ENCODE results near the gene ZMYND10. TPM values are rescaled to one million over a fixed set of nuclear protein-coding genes. Genes with fewer than 3 reads are reported as not detected.

Gene ZMYND10
- total and polyA plus RNA-seq, 2 donors (not counting 3 experiments of a cell fraction or from before 2014, with no cell fraction given) = 0.25 to 0.38 TPM

- H3K9me1 ChIP-seq (replicated peaks; ENCODE audit: control insufficient read depth, extremely low read depth, insufficient read depth, low read length) = no peaks in the 10 kb centered on the region
- intact Hi-C loops (cut with micrococcal nuclease) (no loop called here), dilution Hi-C loops (cut with MboI; ENCODE audit: extremely low pct_ligation_motif_present, low sequenced_read_pairs) (no loop called here)
- FAIRE-seq (no peak), DNase-seq (ENCODE audit: low read depth, low spot score) (no peak)
- H3K36me3 ChIP-seq (ENCODE audit: control insufficient read depth in 2 of 2, extremely low read depth in 1 of 2, insufficient read depth in 2 of 2, low read length in 2 of 2) = no peaks in the 10 kb centered on the region
- peaks cover 34% of the 10 kb centered on the region for H3K4me1 ChIP-seq (ENCODE audit: control insufficient read depth, extremely low read depth, insufficient read depth, low read length)
- ChIA-PET CTCF (interaction anchor here (2.4 kb wide), 1 partner anchor 15 kb away, joined by 6 read pairs; the partner anchor contains the start of gene HYAL2), POLR2A (interaction anchor here (6.1 kb wide), 1 partner anchor 17 kb away, joined by 38 read pairs; the partner anchor contains the start of gene HYAL2)
- no peak overlapping the region for H2AFZ ChIP-seq (ENCODE audit: low read depth, low read length)
- H3K4me2 ChIP-seq (ENCODE audit: insufficient read depth, low read length) = no peak overlapping the region
- H3K4me3 ChIP-seq (replicated peaks in 1 of 3; ENCODE audit: insufficient read depth in 1 of 3, low read depth in 1 of 3, low read length in 3 of 3) = no peak overlapping the region
- BruUV-seq (replicated peaks) = no TSS peak
- no peaks in the 10 kb centered on the region for H3K27me3 ChIP-seq (ENCODE audit: control insufficient read depth in 2 of 2, insufficient read depth in 2 of 2, low read length in 2 of 2)
- TF ChIP-seq CTCF (IDR thresholded peaks at IDR 0.05; ENCODE audit: extremely low read depth in 1 of 2, insufficient read depth in 1 of 2, low read depth in 1 of 2, low read length in 2 of 2) (no peak), FOS (IDR thresholded peaks at IDR 0.05; ENCODE audit: borderline replicate concordance, insufficient read depth, low read length) (no peak), EZH2 (IDR thresholded peaks at IDR 0.05; ENCODE audit: borderline replicate concordance, low read depth, low read length, severe bottlenecking) (no peak), MYC (IDR thresholded peaks at IDR 0.05; ENCODE audit: low read depth, low read length) (no peak), JUN (IDR thresholded peaks at IDR 0.05; ENCODE audit: borderline replicate concordance, insufficient read depth, insufficient read length, low read depth) (no peak), POLR2A (IDR thresholded peaks at IDR 0.05; ENCODE audit: low read depth, low read length) (no peak), GATA2 (IDR thresholded peaks at IDR 0.05; ENCODE audit: insufficient read depth, insufficient read length, low read depth, low read length) (no peak), MAX (IDR thresholded peaks at IDR 0.05; ENCODE audit: insufficient read depth, insufficient read length) (no peak), POLR2AphosphoS5 (IDR thresholded peaks at IDR 0.05; ENCODE audit: insufficient read depth, low read depth, low read length) (no peak)
- H3K79me2 ChIP-seq (ENCODE audit: control insufficient read depth, insufficient read depth, low read length) = peaks cover 32% of the 10 kb centered on the region
- no peaks in the 10 kb centered on the region for H3K9me3 ChIP-seq (replicated peaks; ENCODE audit: control insufficient read depth, insufficient read depth, low read length)
- H3K9ac ChIP-seq (replicated peaks; ENCODE audit: extremely low read depth, insufficient read depth, low read length) = no peak overlapping the region
- no peaks in the 10 kb centered on the region for H4K20me1 ChIP-seq (replicated peaks; ENCODE audit: control insufficient read depth, extremely low read depth, insufficient read depth, low read length)
- H3K27ac ChIP-seq (ENCODE audit: insufficient read depth, low read depth, low read length) = no peak overlapping the region
Measured at GRCh38 chr3:50338965-50339364, 6.6 kb downstream of the ZMYND10 start.

Measured in endothelial cell of umbilical vein (primary cell).